Measurements from ENCODE around the gene IZUMO1. TPM values are rescaled to one million over a fixed set of nuclear protein-coding genes. Genes with fewer than 3 reads are reported as not detected.

IZUMO1 gene
- total and polyA plus RNA-seq, 2 of the 13 experiments (the other 11 are each of a cell fraction or from before 2014, with no cell fraction given): 0.07 to 0.22 TPM

DNA sequence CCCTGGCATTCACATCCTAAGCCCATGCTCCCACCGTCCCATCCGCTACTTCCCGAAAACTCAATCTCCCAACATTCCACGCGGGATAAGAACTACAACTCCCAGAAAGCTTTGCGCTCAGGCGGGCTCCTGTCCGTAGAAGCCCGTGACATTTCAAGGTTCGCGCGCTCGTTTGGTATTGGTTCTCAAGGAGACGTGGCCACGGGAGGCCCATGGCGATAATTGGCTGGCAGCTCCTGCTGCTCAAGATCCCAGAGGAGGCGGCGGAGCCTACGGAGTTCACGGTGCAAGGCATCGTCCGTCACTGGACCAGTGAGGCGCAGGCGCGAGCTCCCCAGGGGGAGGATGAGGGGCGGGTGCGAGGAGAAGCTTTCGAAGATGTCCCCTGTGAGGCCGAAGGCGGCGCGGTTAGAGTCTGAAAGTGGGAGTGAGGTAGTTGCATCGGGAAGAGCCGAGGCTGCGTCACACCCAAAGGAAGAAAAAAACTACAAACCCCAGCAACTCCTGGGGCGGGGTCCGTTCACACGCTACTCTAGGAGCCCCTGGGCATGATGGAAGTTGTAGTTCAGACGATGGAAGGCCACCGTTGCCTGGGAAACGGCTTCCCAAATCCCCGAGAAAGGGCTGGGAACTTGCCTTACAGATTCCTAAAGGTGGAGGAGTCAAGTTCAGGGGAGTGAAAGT, 26.0 kb downstream of the IZUMO1 start (continued):
- TF ChIP-seq EP300 (IDR thresholded peaks at IDR 0.05; ENCODE audit: low read depth in 2 of 2, low read length in 2 of 2) (no peak), EP300 (CRISPR knock-in tag; IDR thresholded peaks at IDR 0.05; ENCODE audit: borderline replicate concordance) (no peak; the same call in 1 of the 2 replicates), GTF3A (CRISPR knock-in tag; conservative IDR thresholded peaks at IDR 0.05) (no peak), HMGA1 (CRISPR knock-in tag; conservative IDR thresholded peaks at IDR 0.05) (no peak), STAG1 (CRISPR knock-in tag; IDR thresholded peaks at IDR 0.05) (no peak), ZNF564 (CRISPR knock-in tag; IDR thresholded peaks at IDR 0.05) (no peak), REL (CRISPR knock-in tag; conservative IDR thresholded peaks at IDR 0.05) (no peak), FIP1L1 (IDR thresholded peaks at IDR 0.05; ENCODE audit: borderline replicate concordance, insufficient read depth, low read depth, low read length) (no peak), ZNF33A (CRISPR knock-in tag; IDR thresholded peaks at IDR 0.05; ENCODE audit: borderline replicate concordance) (no peak), KAT8 (CRISPR knock-in tag; IDR thresholded peaks at IDR 0.05) (peak; percentile 41; the same call in 1 of the 2 replicates), HOXA3 (CRISPR knock-in tag; IDR thresholded peaks at IDR 0.05) (peak; percentile 46; the same call in 1 of the 2 replicates), ZSCAN20 (CRISPR knock-in tag; IDR thresholded peaks at IDR 0.05; ENCODE audit: borderline replicate concordance) (no peak), SIN3A (IDR thresholded peaks at IDR 0.05; ENCODE audit: borderline replicate concordance, low read depth, low read length) (peak; percentile 65; the same call in 1 of the 2 replicates), HHEX (CRISPR knock-in tag; IDR thresholded peaks at IDR 0.05) (no peak), HNRNPLL (IDR thresholded peaks at IDR 0.05; ENCODE audit: low read depth, low read length, poor library complexity, severe bottlenecking) (peak; percentile 99), BHLHE40 (IDR thresholded peaks at IDR 0.05; ENCODE audit: low read length) (peak; percentile 56), RBM39 (IDR thresholded peaks at IDR 0.05; ENCODE audit: low read depth, low read length, poor library complexity, severe bottlenecking) (peak; percentile 29), KLF12 (CRISPR knock-in tag; IDR thresholded peaks at IDR 0.05; ENCODE audit: borderline replicate concordance) (no peak)
- TF ChIP-seq, protein P1, sequence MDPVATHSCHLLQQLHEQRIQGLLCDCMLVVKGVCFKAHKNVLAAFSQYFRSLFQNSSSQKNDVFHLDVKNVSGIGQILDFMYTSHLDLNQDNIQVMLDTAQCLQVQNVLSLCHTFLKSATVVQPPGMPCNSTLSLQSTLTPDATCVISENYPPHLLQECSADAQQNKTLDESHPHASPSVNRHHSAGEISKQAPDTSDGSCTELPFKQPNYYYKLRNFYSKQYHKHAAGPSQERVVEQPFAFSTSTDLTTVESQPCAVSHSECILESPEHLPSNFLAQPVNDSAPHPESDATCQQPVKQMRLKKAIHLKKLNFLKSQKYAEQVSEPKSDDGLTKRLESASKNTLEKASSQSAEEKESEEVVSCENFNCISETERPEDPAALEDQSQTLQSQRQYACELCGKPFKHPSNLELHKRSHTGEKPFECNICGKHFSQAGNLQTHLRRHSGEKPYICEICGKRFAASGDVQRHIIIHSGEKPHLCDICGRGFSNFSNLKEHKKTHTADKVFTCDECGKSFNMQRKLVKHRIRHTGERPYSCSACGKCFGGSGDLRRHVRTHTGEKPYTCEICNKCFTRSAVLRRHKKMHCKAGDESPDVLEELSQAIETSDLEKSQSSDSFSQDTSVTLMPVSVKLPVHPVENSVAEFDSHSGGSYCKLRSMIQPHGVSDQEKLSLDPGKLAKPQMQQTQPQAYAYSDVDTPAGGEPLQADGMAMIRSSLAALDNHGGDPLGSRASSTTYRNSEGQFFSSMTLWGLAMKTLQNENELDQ (CRISPR knock-in tag; IDR thresholded peaks at IDR 0.05; ENCODE audit: borderline replicate concordance): no peak
- TF ChIP-seq, protein P2, sequence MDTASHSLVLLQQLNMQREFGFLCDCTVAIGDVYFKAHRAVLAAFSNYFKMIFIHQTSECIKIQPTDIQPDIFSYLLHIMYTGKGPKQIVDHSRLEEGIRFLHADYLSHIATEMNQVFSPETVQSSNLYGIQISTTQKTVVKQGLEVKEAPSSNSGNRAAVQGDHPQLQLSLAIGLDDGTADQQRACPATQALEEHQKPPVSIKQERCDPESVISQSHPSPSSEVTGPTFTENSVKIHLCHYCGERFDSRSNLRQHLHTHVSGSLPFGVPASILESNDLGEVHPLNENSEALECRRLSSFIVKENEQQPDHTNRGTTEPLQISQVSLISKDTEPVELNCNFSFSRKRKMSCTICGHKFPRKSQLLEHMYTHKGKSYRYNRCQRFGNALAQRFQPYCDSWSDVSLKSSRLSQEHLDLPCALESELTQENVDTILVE (CRISPR knock-in tag; IDR thresholded peaks at IDR 0.05): peak; percentile 59; the same call in 1 of the 2 replicates
- TF ChIP-seq, protein P3, sequence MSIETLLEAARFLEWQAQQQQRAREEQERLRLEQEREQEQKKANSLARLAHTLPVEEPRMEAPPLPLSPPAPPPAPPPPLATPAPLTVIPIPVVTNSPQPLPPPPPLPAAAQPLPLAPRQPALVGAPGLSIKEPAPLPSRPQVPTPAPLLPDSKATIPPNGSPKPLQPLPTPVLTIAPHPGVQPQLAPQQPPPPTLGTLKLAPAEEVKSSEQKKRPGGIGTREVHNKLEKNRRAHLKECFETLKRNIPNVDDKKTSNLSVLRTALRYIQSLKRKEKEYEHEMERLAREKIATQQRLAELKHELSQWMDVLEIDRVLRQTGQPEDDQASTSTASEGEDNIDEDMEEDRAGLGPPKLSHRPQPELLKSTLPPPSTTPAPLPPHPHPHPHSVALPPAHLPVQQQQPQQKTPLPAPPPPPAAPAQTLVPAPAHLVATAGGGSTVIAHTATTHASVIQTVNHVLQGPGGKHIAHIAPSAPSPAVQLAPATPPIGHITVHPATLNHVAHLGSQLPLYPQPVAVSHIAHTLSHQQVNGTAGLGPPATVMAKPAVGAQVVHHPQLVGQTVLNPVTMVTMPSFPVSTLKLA (IDR thresholded peaks at IDR 0.05): peak; percentile 37; the same call in 1 of the 2 replicates
- TF ChIP-seq, protein P4, sequence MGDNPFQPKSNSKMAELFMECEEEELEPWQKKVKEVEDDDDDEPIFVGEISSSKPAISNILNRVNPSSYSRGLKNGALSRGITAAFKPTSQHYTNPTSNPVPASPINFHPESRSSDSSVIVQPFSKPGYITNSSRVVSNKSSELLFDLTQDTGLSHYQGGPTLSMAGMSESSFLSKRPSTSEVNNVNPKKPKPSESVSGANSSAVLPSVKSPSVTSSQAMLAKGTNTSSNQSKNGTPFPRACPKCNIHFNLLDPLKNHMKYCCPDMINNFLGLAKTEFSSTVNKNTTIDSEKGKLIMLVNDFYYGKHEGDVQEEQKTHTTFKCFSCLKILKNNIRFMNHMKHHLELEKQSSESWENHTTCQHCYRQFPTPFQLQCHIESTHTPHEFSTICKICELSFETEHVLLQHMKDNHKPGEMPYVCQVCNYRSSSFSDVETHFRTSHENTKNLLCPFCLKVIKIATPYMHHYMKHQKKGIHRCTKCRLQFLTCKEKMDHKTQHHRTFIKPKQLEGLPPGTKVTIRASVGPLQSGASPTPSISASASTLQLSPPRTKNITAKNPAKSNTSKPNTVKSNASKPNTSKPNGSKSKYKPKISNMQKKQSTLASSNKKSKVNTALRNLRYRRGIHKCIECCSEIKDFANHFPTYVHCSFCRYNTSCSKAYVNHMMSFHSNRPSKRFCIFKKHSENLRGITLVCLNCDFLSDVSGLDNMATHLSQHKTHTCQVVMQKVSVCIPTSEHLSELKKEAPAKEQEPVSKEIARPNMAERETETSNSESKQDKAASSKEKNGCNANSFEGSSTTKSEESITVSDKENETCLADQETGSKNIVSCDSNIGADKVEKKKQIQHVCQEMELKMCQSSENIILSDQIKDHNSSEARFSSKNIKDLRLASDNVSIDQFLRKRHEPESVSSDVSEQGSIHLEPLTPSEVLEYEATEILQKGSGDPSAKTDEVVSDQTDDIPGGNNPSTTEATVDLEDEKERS (CRISPR knock-in tag; IDR thresholded peaks at IDR 0.05): no peak

Data from HepG2 (cell line).